K562 (cell line): ENCODE measurements around the gene TEX14. TPM values are rescaled to one million over a fixed set of nuclear protein-coding genes. Genes with fewer than 3 reads are reported as not detected.

Experiments used
- BDP1 ChIP-seq: IDR thresholded peaks from 3 replicates; pipeline ENCODE4 v1.6.1; 2011; ENCODE audit not compliant: insufficient read length, insufficient read depth
- FOXM1 ChIP-seq, 2 experiments: fragments of 450-650 bp in 1 of 2; sonication (generic) in 1 of 2; formaldehyde crosslinking in 1 of 2; IDR thresholded peaks; 2 replicates each; pipeline versions ENCODE4 v1.6.1 to v1.9.0; 2017 to 2022; ENCODE audit warnings: low read depth in 2 of 2, mild to moderate bottlenecking in 2 of 2, missing genetic modification reagents in 1 of 2, moderate library complexity in 1 of 2
- HNRNPUL1 ChIP-seq: fragments of 200-400 bp; formaldehyde crosslinking; IDR thresholded peaks from 2 replicates; pipeline ENCODE4 v1.6.1; 2017; ENCODE audit warnings: low read length
- HOXB6 ChIP-seq: fragments of 250-450 bp; sonication (Bioruptor Pico); IDR thresholded peaks from 2 replicates; pipeline ENCODE4 v1.5.1; 2022; ENCODE audit warnings: mild to moderate bottlenecking, borderline replicate concordance
- NFE2 ChIP-seq: IDR thresholded peaks from 2 replicates; pipeline ENCODE4 v1.6.1; 2014; ENCODE audit warnings: antibody characterized with exemption, low read depth
- SNIP1 ChIP-seq: fragments of 450-650 bp; IDR thresholded peaks from 2 replicates; pipeline ENCODE4 v1.7.1; 2017; ENCODE audit warnings: low read depth, mild to moderate bottlenecking
- STAG1 ChIP-seq: sonication (generic); formaldehyde crosslinking; IDR thresholded peaks from 2 replicates; pipeline ENCODE4 v1.5.0; 2020; ENCODE audit warnings: missing genetic modification reagents, borderline replicate concordance
- ZKSCAN1 ChIP-seq: fragments of 150-350 bp; IDR thresholded peaks from 2 replicates; pipeline ENCODE4 v1.6.1; 2016; ENCODE audit warnings: low read depth, low read length
- ZNF253 ChIP-seq: fragments of 250-450 bp; sonication (Bioruptor Pico); conservative IDR thresholded peaks from 2 replicates; pipeline ENCODE4 v1.6.1; 2021; ENCODE audit warnings: mild to moderate bottlenecking
- ZNF644 ChIP-seq: fragments of 200-800 bp; sonication (Bioruptor generic); IDR thresholded peaks from 2 replicates; pipeline ENCODE4 v1.6.1; 2016; ENCODE audit warnings: low read depth, missing genetic modification characterization, missing compliant biosample characterization
- ZNF766 ChIP-seq: fragments of 200-800 bp; sonication (Bioruptor generic); conservative IDR thresholded peaks from 2 replicates; pipeline ENCODE4 v1.6.1; 2016; ENCODE audit warnings: missing genetic modification characterization, missing compliant biosample characterization
- polyA plus RNA-seq, 8 experiments: library from polyadenylated mRNA; depleted of rRNA in 4 of 8; stranded (reverse) in 5 of 8; unstranded in 3 of 8; fragments of >200 nt; fragmentation: Nextera tagmentation in 2 of 8; fragmentation: Illumina TruSeq in 1 of 8; extraction: Ambion mirVana in 2 of 8; extraction: Trizol in 1 of 8; gene quantifications; 2 replicates each; pipeline versions ENCODE4 v1.2.1 to v1.2.3, GENCODE V29; 2011 to 2014; ENCODE audit warnings: inconsistent platforms in 1 of 8, missing spikeins in 1 of 8
- total RNA-seq, 7 experiments: library from RNA; depleted of rRNA in 6 of 7; stranded (reverse); fragments of >200 nt in 6 of 7; fragmentation: Illumina TruSeq in 2 of 7; extraction: Trizol in 2 of 7; gene quantifications; 2 replicates each; pipeline versions ENCODE4 v1.2.1 to v1.2.3, GENCODE V29; 2011 to 2021; ENCODE audit warnings: low replicate concordance in 1 of 7
- TF ChIP-seq, protein P1 (sequence below): fragments of 250-450 bp; sonication (Bioruptor Pico); IDR thresholded peaks from 2 replicates; pipeline ENCODE4 v1.9.0; 2021; ENCODE audit warnings: mild to moderate bottlenecking
- TF ChIP-seq, protein P2 (sequence below): sonication (generic); formaldehyde crosslinking; IDR thresholded peaks from 2 replicates; pipeline ENCODE4 v1.8.1; 2023; ENCODE audit warnings: mild to moderate bottlenecking, missing genetic modification reagents
- TF ChIP-seq, protein P3 (sequence below): sonication (generic); formaldehyde crosslinking; IDR thresholded peaks from 2 replicates; pipeline ENCODE4 v1.8.1; 2023; ENCODE audit warnings: missing genetic modification reagents, mild to moderate bottlenecking, borderline replicate concordance
- TF ChIP-seq, protein P4 (sequence below): fragments of 250-450 bp; sonication (Bioruptor Pico); IDR thresholded peaks from 2 replicates; pipeline ENCODE4 v1.5.0; 2021
- TF ChIP-seq, protein P5 (sequence below): fragments of 250-450 bp; sonication (Bioruptor Pico); IDR thresholded peaks from 2 replicates; pipeline ENCODE4 v1.4.0; 2020; ENCODE audit warnings: mild to moderate bottlenecking

The TEX14 gene
- total and polyA plus RNA-seq, 9 of the 15 experiments (the other 6 are each of a cell fraction or from before 2014, with no cell fraction given), result 0.05 to 0.12 (median 0.09) TPM; not detected in 1

DNA sequence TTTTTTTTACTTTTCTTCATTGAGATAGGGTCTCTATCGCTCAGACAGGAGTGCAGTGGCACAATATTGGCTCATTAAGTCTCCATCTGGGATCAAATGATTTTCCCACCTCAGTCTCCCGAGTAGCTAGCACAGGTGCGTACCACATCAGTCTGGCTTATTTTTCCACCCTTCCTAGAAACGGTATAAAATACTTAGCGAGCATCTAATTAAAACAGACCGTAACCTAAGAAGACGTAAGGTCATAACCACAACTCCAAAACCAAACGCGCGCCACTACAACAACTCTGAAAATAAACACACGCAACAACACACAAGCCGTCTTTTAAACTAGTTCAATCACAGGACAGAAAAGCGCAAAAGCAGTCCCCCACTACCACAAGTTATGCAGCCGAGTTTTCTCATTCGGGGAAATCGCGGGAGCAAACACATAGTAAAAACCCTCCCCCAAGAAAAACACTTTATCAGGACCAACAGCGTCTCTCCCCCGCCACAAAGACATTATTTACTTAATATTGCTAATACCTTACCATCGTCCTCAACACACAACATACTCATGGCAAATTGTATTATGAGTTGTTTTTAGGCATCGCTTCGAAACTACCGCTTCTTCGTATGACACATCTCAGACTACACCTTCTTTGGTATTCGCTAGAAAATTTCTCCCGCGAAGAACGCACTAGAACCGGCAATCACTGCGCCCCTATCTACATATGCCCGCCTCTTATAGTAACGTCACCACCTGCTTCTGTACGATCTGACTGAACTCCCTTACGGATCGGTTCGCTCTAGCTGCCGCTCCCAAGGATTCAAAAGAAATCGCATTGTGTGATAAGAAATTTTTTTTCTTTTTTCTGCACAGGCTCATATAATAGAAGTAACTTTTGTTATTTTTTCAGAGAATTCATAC is 32.8 kb downstream of the TEX14 start (continued):
- TF ChIP-seq, protein P1, sequence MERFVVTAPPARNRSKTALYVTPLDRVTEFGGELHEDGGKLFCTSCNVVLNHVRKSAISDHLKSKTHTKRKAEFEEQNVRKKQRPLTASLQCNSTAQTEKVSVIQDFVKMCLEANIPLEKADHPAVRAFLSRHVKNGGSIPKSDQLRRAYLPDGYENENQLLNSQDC (CRISPR knock-in tag), result peak; percentile 100
- peak; percentile 74; the same call in 1 of the 2 replicates for TF ChIP-seq ZNF644 (tag)
- TF ChIP-seq FOXM1 (IDR thresholded peaks at IDR 0.05; ENCODE audit: low read depth), result peak; percentile 57
- peak; percentile 66; the same call in 1 of the 2 replicates for TF ChIP-seq FOXM1 (CRISPR knock-in tag; IDR thresholded peaks at IDR 0.05; ENCODE audit: low read depth)
- TF ChIP-seq, protein P2, sequence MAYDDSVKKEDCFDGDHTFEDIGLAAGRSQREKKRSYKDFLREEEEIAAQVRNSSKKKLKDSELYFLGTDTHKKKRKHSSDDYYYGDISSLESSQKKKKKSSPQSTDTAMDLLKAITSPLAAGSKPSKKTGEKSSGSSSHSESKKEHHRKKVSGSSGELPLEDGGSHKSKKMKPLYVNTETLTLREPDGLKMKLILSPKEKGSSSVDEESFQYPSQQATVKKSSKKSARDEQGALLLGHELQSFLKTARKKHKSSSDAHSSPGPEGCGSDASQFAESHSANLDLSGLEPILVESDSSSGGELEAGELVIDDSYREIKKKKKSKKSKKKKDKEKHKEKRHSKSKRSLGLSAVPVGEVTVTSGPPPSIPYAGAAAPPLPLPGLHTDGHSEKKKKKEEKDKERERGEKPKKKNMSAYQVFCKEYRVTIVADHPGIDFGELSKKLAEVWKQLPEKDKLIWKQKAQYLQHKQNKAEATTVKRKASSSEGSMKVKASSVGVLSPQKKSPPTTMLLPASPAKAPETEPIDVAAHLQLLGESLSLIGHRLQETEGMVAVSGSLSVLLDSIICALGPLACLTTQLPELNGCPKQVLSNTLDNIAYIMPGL, result peak; percentile 93; the same call in 1 of the 2 replicates
- TF ChIP-seq STAG1 (CRISPR knock-in tag), result no peak
- TF ChIP-seq, protein P3, sequence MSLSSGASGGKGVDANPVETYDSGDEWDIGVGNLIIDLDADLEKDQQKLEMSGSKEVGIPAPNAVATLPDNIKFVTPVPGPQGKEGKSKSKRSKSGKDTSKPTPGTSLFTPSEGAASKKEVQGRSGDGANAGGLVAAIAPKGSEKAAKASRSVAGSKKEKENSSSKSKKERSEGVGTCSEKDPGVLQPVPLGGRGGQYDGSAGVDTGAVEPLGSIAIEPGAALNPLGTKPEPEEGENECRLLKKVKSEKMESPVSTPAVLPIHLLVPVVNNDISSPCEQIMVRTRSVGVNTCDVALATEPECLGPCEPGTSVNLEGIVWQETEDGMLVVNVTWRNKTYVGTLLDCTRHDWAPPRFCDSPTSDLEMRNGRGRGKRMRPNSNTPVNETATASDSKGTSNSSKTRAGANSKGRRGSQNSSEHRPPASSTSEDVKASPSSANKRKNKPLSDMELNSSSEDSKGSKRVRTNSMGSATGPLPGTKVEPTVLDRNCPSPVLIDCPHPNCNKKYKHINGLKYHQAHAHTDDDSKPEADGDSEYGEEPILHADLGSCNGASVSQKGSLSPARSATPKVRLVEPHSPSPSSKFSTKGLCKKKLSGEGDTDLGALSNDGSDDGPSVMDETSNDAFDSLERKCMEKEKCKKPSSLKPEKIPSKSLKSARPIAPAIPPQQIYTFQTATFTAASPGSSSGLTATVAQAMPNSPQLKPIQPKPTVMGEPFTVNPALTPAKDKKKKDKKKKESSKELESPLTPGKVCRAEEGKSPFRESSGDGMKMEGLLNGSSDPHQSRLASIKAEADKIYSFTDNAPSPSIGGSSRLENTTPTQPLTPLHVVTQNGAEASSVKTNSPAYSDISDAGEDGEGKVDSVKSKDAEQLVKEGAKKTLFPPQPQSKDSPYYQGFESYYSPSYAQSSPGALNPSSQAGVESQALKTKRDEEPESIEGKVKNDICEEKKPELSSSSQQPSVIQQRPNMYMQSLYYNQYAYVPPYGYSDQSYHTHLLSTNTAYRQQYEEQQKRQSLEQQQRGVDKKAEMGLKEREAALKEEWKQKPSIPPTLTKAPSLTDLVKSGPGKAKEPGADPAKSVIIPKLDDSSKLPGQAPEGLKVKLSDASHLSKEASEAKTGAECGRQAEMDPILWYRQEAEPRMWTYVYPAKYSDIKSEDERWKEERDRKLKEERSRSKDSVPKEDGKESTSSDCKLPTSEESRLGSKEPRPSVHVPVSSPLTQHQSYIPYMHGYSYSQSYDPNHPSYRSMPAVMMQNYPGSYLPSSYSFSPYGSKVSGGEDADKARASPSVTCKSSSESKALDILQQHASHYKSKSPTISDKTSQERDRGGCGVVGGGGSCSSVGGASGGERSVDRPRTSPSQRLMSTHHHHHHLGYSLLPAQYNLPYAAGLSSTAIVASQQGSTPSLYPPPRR (CRISPR knock-in tag), result peak; percentile 97; the same call in 1 of the 2 replicates
- TF ChIP-seq, protein P4, sequence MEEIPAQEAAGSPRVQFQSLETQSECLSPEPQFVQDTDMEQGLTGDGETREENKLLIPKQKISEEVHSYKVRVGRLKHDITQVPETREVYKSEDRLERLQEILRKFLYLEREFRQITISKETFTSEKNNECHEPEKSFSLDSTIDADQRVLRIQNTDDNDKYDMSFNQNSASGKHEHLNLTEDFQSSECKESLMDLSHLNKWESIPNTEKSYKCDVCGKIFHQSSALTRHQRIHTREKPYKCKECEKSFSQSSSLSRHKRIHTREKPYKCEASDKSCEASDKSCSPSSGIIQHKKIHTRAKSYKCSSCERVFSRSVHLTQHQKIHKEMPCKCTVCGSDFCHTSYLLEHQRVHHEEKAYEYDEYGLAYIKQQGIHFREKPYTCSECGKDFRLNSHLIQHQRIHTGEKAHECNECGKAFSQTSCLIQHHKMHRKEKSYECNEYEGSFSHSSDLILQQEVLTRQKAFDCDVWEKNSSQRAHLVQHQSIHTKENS (CRISPR knock-in tag), result peak; percentile 99
- TF ChIP-seq SNIP1, result peak; percentile 63; the same call in 1 of the 2 replicates
- TF ChIP-seq ZNF766 (CRISPR knock-in tag), result peak; percentile 88
- peak; percentile 99 for TF ChIP-seq HOXB6 (CRISPR knock-in tag)
- TF ChIP-seq, protein P5, sequence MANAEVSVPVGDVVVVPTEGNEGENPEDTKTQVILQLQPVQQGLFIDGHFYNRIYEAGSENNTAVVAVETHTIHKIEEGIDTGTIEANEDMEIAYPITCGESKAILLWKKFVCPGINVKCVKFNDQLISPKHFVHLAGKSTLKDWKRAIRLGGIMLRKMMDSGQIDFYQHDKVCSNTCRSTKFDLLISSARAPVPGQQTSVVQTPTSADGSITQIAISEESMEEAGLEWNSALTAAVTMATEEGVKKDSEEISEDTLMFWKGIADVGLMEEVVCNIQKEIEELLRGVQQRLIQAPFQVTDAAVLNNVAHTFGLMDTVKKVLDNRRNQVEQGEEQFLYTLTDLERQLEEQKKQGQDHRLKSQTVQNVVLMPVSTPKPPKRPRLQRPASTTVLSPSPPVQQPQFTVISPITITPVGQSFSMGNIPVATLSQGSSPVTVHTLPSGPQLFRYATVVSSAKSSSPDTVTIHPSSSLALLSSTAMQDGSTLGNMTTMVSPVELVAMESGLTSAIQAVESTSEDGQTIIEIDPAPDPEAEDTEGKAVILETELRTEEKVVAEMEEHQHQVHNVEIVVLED (CRISPR knock-in tag), result peak; percentile 54
- peak; percentile 53; the same call in 1 of the 2 replicates for TF ChIP-seq NFE2
- TF ChIP-seq ZNF253, result peak; percentile 99
- TF ChIP-seq ZKSCAN1, result peak; percentile 74
- peak; percentile 100 for TF ChIP-seq HNRNPUL1
- TF ChIP-seq BDP1, result no peak
